ENCODE data around the gene PCSK7. TPM values are rescaled to one million over a fixed set of nuclear protein-coding genes. Genes with fewer than 3 reads are reported as not detected.

PCSK7 gene
- total RNA-seq, 1 donor = 44.5 TPM

GRCh38 chr11:117221775-117222517 lies 9.9 kb downstream of the PCSK7 start:
- H3K4me1 ChIP-seq (ENCODE audit: insufficient read depth, low read length) = peaks cover 58% of the 10 kb centered on the region
- H3K4me2 ChIP-seq (ENCODE audit: insufficient read depth, low read length) = peak overlapping the region; percentile 71

GRCh38 chr11:117220999-117221774 lies 10.7 kb downstream of the PCSK7 start:
- H4K20me1 ChIP-seq (ENCODE audit: insufficient read depth, low read length) = no peaks in the 10 kb centered on the region
- no peak for TF ChIP-seq CTCF (IDR thresholded peaks at IDR 0.05; ENCODE audit: extremely low read depth, low read depth, low read length)
- peaks cover 50% of the 10 kb centered on the region for H3K36me3 ChIP-seq (ENCODE audit: insufficient read depth, low read length)
- peak overlapping the region; percentile 18 for H3K4me3 ChIP-seq (ENCODE audit: insufficient read depth, low read length)
- peak overlapping the region; percentile 72 for H3K27ac ChIP-seq (ENCODE audit: low read depth, low read length)
- peaks cover 65% of the 10 kb centered on the region for H3K4me1 ChIP-seq (ENCODE audit: insufficient read depth, low read length)
- no peaks in the 10 kb centered on the region for H3K9me3 ChIP-seq (ENCODE audit: low read depth, low read length)
- H3K27me3 ChIP-seq (ENCODE audit: insufficient read depth, low read length) = no peaks in the 10 kb centered on the region
- H3K4me2 ChIP-seq (ENCODE audit: insufficient read depth, low read length) = peak overlapping the region; percentile 71
- H2AFZ ChIP-seq (ENCODE audit: low read length) = no peak overlapping the region
- peak; percentile 15 for DNase-seq (ENCODE audit: insufficient read length, low spot score, missing footprints)
- peaks cover 3% of the 10 kb centered on the region for H3K79me2 ChIP-seq (ENCODE audit: insufficient read depth, low read length)

More at GRCh38 chr11:117221775-117222517, 9.9 kb downstream of the PCSK7 start:
- peak overlapping the region; percentile 18 for H3K4me3 ChIP-seq (ENCODE audit: insufficient read depth, low read length)
- H3K79me2 ChIP-seq (ENCODE audit: insufficient read depth, low read length) = peaks cover 3% of the 10 kb centered on the region
- peak; percentile 93 for DNase-seq (ENCODE audit: insufficient read length, low spot score, missing footprints)
- H2AFZ ChIP-seq (ENCODE audit: low read length) = no peak overlapping the region
- H4K20me1 ChIP-seq (ENCODE audit: insufficient read depth, low read length) = no peaks in the 10 kb centered on the region
- H3K9me3 ChIP-seq (ENCODE audit: low read depth, low read length) = no peaks in the 10 kb centered on the region
- peak overlapping the region; percentile 72 for H3K27ac ChIP-seq (ENCODE audit: low read depth, low read length)
- peaks cover 51% of the 10 kb centered on the region for H3K36me3 ChIP-seq (ENCODE audit: insufficient read depth, low read length)
- TF ChIP-seq CTCF (IDR thresholded peaks at IDR 0.05; ENCODE audit: extremely low read depth, low read depth, low read length) = peak; percentile 6
- no peaks in the 10 kb centered on the region for H3K27me3 ChIP-seq (ENCODE audit: insufficient read depth, low read length)

GRCh38 chr11:117220568-117220967 lies 11.3 kb downstream of the PCSK7 start:
- no peak for DNase-seq (ENCODE audit: insufficient read length, low spot score, missing footprints)
- H4K20me1 ChIP-seq (ENCODE audit: insufficient read depth, low read length) = no peaks in the 10 kb centered on the region
- no peak for TF ChIP-seq CTCF (IDR thresholded peaks at IDR 0.05; ENCODE audit: extremely low read depth, low read depth, low read length)
- H3K9me3 ChIP-seq (ENCODE audit: low read depth, low read length) = no peaks in the 10 kb centered on the region
- no peak overlapping the region for H3K4me2 ChIP-seq (ENCODE audit: insufficient read depth, low read length)
- no peak overlapping the region for H2AFZ ChIP-seq (ENCODE audit: low read length)
- peaks cover 45% of the 10 kb centered on the region for H3K36me3 ChIP-seq (ENCODE audit: insufficient read depth, low read length)
- no peak overlapping the region for H3K4me3 ChIP-seq (ENCODE audit: insufficient read depth, low read length)
- peaks cover 3% of the 10 kb centered on the region for H3K79me2 ChIP-seq (ENCODE audit: insufficient read depth, low read length)
- no peaks in the 10 kb centered on the region for H3K27me3 ChIP-seq (ENCODE audit: insufficient read depth, low read length)
- H3K4me1 ChIP-seq (ENCODE audit: insufficient read depth, low read length) = peaks cover 68% of the 10 kb centered on the region
- H3K27ac ChIP-seq (ENCODE audit: low read depth, low read length) = peak overlapping the region; percentile 72

DNA sequence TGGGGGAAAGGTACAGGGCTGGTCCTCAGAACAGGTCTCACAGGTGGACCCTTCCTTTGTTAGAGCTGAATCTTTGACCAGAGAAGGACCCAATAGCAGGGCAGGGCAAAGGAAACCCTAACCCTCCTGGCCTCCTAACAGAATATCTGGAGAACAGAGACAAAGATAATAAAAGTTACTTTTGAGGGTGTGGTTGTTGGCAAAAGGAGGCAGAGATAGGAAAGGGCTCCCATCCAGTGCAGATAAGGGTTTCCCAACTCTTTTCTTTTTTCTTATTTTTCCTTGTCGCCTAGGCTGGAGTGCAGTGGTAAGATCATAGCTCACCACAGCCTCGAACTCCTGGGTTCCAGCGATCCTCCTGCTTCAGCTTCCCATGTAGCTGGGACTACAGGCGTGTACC lies 11.9 kb downstream of the PCSK7 start:
- Histone ChIP-seq H4K20me1 (ENCODE audit: insufficient read depth, low read length) (no peaks in the 10 kb centered on the region), H3K4me2 (ENCODE audit: insufficient read depth, low read length) (no peak overlapping the region), H3K4me3 (ENCODE audit: insufficient read depth, low read length) (no peak overlapping the region), H3K36me3 (ENCODE audit: insufficient read depth, low read length) (peaks cover 39% of the 10 kb centered on the region), H3K27ac (ENCODE audit: low read depth, low read length) (peak overlapping the region; percentile 21), H3K9me3 (ENCODE audit: low read depth, low read length) (no peaks in the 10 kb centered on the region), H2AFZ (ENCODE audit: low read length) (no peak overlapping the region), H3K27me3 (ENCODE audit: insufficient read depth, low read length) (no peaks in the 10 kb centered on the region), H3K79me2 (ENCODE audit: insufficient read depth, low read length) (peaks cover 3% of the 10 kb centered on the region), H3K4me1 (ENCODE audit: insufficient read depth, low read length) (peaks cover 68% of the 10 kb centered on the region)
- DNase-seq (ENCODE audit: insufficient read length, low spot score, missing footprints) = no peak
- no peak for TF ChIP-seq CTCF (IDR thresholded peaks at IDR 0.05; ENCODE audit: extremely low read depth, low read depth, low read length)

Measured in osteoblast (primary cell).